Hepatocyte (in vitro differentiated cells): ENCODE data around the gene ADGRV1. TPM values are rescaled to one million over a fixed set of nuclear protein-coding genes. Genes with fewer than 3 reads are reported as not detected.

Source experiments
- DNase-seq: peaks from one replicate; pipeline ENCODE4 v3.0.0-alpha.2; 2016; ENCODE audit warnings: low spot score
- H2AFZ ChIP-seq: fragments of 200-600 bp; sonication (generic); 2 replicates; pipeline ENCODE4 v1.6.0; 2016; ENCODE audit warnings: antibody characterized with exemption, mild to moderate bottlenecking
- H3K27ac ChIP-seq: fragments of 200-600 bp; sonication (generic); 2 replicates; pipeline ENCODE4 v1.5.1; 2016; ENCODE audit warnings: mild to moderate bottlenecking
- H3K27me3 ChIP-seq: fragments of 200-600 bp; sonication (generic); 2 replicates; pipeline ENCODE4 v1.6.1; 2016
- H3K36me3 ChIP-seq: fragments of 200-600 bp; sonication (generic); replicated peaks from 2 replicates; pipeline ENCODE4 v1.5.1; 2016; ENCODE audit warnings: low read depth; ENCODE audit not compliant: insufficient read depth
- H3K4me1 ChIP-seq: fragments of 200-600 bp; sonication (generic); 2 replicates; pipeline ENCODE4 v1.5.1; 2016; ENCODE audit warnings: mild to moderate bottlenecking, moderate library complexity; ENCODE audit not compliant: insufficient read depth
- H3K4me2 ChIP-seq: fragments of 200-600 bp; sonication (generic); 2 replicates; pipeline ENCODE4 v1.6.0; 2016
- H3K4me3 ChIP-seq: fragments of 200-600 bp; sonication (generic); 2 replicates; pipeline ENCODE4 v1.5.1; 2016; ENCODE audit warnings: mild to moderate bottlenecking
- H3K79me2 ChIP-seq: fragments of 200-600 bp; sonication (generic); 2 replicates; pipeline ENCODE4 v1.6.0; 2017; ENCODE audit warnings: mild to moderate bottlenecking
- H3K9me2 ChIP-seq: fragments of 200-600 bp; sonication (generic); replicated peaks from 2 replicates; pipeline ENCODE4 v1.6.0; 2017; ENCODE audit warnings: mild to moderate bottlenecking; ENCODE audit not compliant: insufficient read depth
- H3K9me3 ChIP-seq: fragments of 200-600 bp; sonication (generic); 2 replicates; pipeline ENCODE4 v1.5.1; 2016; ENCODE audit warnings: low read depth, mild to moderate bottlenecking
- H4K20me1 ChIP-seq: fragments of 200-600 bp; sonication (generic); 2 replicates; pipeline ENCODE4 v1.6.0; 2016; ENCODE audit warnings: mild to moderate bottlenecking; ENCODE audit not compliant: insufficient read depth, poor library complexity, severe bottlenecking
- EZH2 ChIP-seq: fragments of 200-600 bp; sonication (generic); IDR thresholded peaks from 2 replicates; pipeline ENCODE4 v1.6.1; 2016; ENCODE audit warnings: antibody characterized with exemption, mild to moderate bottlenecking, borderline replicate concordance
- EZH2phosphoT487 ChIP-seq: fragments of 200-600 bp; sonication (generic); IDR thresholded peaks from one replicate; pipeline ENCODE4 v1.6.1; 2018; ENCODE audit warnings: antibody characterized with exemption, mild to moderate bottlenecking, low read depth, moderate library complexity; ENCODE audit not compliant: unreplicated experiment, severe bottlenecking
- WGBS: methylation state at CpG from one replicate; pipeline ENCODE4 v1.1.6; 2016; ENCODE audit warnings: low lambda C conversion rate; ENCODE audit errors: missing lambda C conversion rate; 5-methylcytosine and 5-hydroxymethylcytosine counted together
- polyA plus RNA-seq: library from polyadenylated mRNA; unstranded; fragments of >200 nt; fragmentation: Nextera tagmentation; extraction: Ambion mirVana; gene quantifications from 2 replicates; pipeline ENCODE4 v1.2.1, GENCODE V29; 2016
- total RNA-seq: library from RNA; depleted of rRNA; stranded (reverse); fragments of >200 nt; gene quantifications from 2 replicates; pipeline ENCODE4 v1.2.3, GENCODE V29; 2014
- TF ChIP-seq, protein P1 (sequence below): fragments of 200-600 bp; sonication (generic); IDR thresholded peaks from 2 replicates; pipeline ENCODE4 v1.5.1; 2016; ENCODE audit warnings: antibody characterized with exemption, mild to moderate bottlenecking; ENCODE audit not compliant: poor library complexity

ADGRV1 gene
- total and polyA plus RNA-seq, 2 experiments from 2014 or later = 74.9 to 88.3 TPM

DNA sequence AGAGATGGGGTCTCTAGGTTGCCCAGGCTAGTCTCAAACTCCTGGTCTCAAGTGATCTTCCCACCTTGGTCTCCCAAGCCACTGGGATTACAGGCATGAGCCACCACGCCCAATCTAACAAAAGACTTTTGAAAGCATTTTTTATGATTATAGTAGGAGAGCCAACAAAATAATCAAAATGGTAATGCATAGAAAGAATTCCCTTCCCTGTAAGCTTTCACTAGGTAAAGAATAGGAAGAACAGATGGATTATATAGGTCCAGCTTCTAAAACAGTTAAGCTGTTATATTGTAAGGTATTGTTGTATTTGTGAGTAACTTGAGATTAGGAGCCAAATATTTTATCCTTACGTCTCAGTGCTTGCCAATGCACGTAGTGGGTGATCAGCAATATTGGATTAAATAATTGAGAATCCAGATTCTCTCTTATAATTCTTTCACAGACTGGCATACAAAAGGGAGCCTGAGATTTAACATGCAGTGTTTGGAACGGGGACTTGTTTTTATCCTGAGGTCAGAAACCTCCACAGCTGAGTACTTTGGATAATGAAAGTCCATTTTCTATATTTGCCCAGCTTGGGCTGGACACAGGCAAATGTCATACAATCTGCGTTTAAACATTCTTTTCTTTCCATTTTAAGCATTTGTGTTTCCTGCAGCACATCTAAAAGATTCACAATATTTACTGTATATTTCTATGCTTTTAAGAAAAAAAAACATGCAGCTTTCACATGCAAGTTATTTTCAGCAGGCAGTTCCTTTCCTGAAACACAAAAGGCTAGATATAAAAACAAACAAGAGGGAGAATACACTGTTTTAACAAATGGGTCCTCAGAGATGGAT, 586.1 kb downstream of the ADGRV1 start:
- Histone ChIP-seq H3K4me3 (no peak overlapping the region), H2AFZ (no peak overlapping the region), H3K9me3 (no peaks in the 10 kb centered on the region), H3K4me2 (peak overlapping the region; percentile 12), H3K9me2 (no peaks in the 10 kb centered on the region), H3K36me3 (no peaks in the 10 kb centered on the region), H3K4me1 (peaks cover 5% of the 10 kb centered on the region), H4K20me1 (no peaks in the 10 kb centered on the region), H3K27me3 (no peaks in the 10 kb centered on the region), H3K27ac (no peak overlapping the region), H3K79me2 (no peaks in the 10 kb centered on the region)
- TF ChIP-seq EZH2 = no peak
- TF ChIP-seq, protein P1, sequence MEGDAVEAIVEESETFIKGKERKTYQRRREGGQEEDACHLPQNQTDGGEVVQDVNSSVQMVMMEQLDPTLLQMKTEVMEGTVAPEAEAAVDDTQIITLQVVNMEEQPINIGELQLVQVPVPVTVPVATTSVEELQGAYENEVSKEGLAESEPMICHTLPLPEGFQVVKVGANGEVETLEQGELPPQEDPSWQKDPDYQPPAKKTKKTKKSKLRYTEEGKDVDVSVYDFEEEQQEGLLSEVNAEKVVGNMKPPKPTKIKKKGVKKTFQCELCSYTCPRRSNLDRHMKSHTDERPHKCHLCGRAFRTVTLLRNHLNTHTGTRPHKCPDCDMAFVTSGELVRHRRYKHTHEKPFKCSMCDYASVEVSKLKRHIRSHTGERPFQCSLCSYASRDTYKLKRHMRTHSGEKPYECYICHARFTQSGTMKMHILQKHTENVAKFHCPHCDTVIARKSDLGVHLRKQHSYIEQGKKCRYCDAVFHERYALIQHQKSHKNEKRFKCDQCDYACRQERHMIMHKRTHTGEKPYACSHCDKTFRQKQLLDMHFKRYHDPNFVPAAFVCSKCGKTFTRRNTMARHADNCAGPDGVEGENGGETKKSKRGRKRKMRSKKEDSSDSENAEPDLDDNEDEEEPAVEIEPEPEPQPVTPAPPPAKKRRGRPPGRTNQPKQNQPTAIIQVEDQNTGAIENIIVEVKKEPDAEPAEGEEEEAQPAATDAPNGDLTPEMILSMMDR = no peak
- no peak for TF ChIP-seq EZH2phosphoT487
- 66% methylated on average over 5 of the region's 5 CpGs for WGBS
- DNase-seq = no peak

DNA sequence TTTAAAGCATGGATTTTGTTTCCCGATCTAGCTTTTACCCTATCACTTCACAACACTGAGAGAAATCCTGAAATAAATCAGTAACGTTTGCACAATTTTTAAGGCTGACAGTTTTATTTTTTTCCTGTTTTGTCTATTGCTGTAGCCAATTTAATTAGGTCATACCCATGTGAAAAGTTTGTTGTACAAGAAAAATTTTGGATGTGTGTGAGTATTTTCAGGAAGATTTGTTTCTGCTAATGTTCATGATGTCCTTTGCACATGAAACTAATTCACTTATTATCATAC, 586.7 kb downstream of the ADGRV1 start:
- Histone ChIP-seq H4K20me1 (no peaks in the 10 kb centered on the region), H3K27ac (no peak overlapping the region), H3K36me3 (no peaks in the 10 kb centered on the region), H3K27me3 (no peaks in the 10 kb centered on the region), H3K9me3 (no peaks in the 10 kb centered on the region), H3K4me3 (no peak overlapping the region), H3K9me2 (no peaks in the 10 kb centered on the region), H3K79me2 (no peaks in the 10 kb centered on the region), H2AFZ (no peak overlapping the region), H3K4me1 (peaks cover 5% of the 10 kb centered on the region), H3K4me2 (peak overlapping the region; percentile 12)
- 47% methylated on average over 2 of the region's 2 CpGs for WGBS
- no peak for DNase-seq
- TF ChIP-seq EZH2phosphoT487 (no peak), EZH2 (no peak)
- TF ChIP-seq, protein P1 = no peak

DNA sequence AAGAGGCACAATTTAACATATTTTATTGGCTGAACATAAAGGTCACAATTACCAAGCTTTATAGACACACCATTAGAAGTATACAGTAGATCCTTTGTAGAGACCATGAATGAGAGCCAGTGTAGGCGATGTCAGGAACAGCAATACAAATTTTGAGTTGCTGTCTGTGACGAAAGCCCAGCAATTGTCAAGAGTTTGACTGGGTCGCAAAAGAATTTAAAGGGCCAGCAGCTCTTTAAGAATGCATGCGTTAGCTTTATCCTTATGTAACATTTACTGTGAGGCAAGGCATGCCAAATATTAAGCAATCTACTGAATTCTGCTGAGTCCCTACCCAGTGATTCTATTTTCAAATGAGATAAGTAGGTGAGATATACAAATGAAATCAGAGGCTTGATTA, 587.6 kb downstream of the ADGRV1 start:
- Histone ChIP-seq H3K4me2 (no peak overlapping the region), H3K79me2 (no peaks in the 10 kb centered on the region), H4K20me1 (no peaks in the 10 kb centered on the region), H3K4me3 (no peak overlapping the region), H3K36me3 (no peaks in the 10 kb centered on the region), H3K4me1 (peaks cover 5% of the 10 kb centered on the region), H3K9me3 (no peaks in the 10 kb centered on the region), H3K27ac (no peak overlapping the region), H3K9me2 (no peaks in the 10 kb centered on the region), H3K27me3 (no peaks in the 10 kb centered on the region), H2AFZ (no peak overlapping the region)
- TF ChIP-seq, protein P1 = no peak
- no peak for DNase-seq
- 63% methylated on average over 4 of the region's 4 CpGs for WGBS
